ENCODE results near the gene CECR2. TPM values are rescaled to one million over a fixed set of nuclear protein-coding genes. Genes with fewer than 3 reads are reported as not detected.

Gene CECR2
- total and polyA plus RNA-seq, 8 donors, result 0.89 to 4.4 (median 2.7) TPM

DNA sequence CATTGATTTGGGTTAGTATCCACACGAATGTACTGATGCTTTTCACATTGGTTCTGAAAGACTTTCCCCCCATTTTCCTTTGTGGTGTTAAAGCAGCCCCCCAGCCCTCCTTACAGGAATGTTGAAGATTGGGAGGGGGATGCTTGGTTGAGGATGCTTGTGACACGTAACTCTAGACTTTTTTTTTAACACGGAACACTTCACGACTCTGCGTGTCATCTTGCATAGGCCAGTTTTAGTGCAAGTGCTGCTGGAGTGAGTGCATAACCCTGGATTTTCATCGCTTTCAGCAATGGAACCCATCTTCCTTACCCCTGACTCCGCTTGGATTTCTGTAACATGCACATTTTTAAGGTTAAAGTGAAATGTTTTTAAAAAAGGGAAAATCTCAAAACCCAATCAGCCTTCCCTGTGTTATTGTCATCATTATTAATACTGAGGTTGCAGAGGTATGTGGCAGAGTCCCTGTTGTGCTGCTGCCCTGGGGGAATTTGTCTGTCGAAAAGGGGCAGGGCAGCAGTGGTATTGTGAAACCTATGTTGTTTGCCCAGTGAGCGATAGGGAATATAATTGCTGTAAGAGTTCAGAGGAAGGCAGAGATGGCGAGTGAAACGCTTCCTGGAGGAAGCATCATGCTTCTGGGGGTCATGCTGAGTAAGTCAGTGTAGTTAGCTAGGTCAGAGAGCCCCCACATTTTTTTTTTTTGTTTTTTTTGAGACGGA lies 12.1 kb downstream of the CECR2 start:
- no peak for DNase-seq
- Histone ChIP-seq H3K4me3 (no peak overlapping the region), H3K36me3 (no peaks in the 10 kb centered on the region), H3K4me1 (no peaks in the 10 kb centered on the region), H3K27ac (no peak overlapping the region), H3K9me3 (no peaks in the 10 kb centered on the region), H3K27me3 (no peaks in the 10 kb centered on the region)
- ATAC-seq, result no peak
- WGBS, 2 donors, result 68 to 69% methylated on average over 12 of the region's 12 CpGs
- FAIRE-seq, result no peak
- TF ChIP-seq, protein P1, sequence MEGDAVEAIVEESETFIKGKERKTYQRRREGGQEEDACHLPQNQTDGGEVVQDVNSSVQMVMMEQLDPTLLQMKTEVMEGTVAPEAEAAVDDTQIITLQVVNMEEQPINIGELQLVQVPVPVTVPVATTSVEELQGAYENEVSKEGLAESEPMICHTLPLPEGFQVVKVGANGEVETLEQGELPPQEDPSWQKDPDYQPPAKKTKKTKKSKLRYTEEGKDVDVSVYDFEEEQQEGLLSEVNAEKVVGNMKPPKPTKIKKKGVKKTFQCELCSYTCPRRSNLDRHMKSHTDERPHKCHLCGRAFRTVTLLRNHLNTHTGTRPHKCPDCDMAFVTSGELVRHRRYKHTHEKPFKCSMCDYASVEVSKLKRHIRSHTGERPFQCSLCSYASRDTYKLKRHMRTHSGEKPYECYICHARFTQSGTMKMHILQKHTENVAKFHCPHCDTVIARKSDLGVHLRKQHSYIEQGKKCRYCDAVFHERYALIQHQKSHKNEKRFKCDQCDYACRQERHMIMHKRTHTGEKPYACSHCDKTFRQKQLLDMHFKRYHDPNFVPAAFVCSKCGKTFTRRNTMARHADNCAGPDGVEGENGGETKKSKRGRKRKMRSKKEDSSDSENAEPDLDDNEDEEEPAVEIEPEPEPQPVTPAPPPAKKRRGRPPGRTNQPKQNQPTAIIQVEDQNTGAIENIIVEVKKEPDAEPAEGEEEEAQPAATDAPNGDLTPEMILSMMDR (IDR thresholded peaks at IDR 0.05), result no peak
- intact Hi-C loops (cut with DNase I), result no loop called here

DNA sequence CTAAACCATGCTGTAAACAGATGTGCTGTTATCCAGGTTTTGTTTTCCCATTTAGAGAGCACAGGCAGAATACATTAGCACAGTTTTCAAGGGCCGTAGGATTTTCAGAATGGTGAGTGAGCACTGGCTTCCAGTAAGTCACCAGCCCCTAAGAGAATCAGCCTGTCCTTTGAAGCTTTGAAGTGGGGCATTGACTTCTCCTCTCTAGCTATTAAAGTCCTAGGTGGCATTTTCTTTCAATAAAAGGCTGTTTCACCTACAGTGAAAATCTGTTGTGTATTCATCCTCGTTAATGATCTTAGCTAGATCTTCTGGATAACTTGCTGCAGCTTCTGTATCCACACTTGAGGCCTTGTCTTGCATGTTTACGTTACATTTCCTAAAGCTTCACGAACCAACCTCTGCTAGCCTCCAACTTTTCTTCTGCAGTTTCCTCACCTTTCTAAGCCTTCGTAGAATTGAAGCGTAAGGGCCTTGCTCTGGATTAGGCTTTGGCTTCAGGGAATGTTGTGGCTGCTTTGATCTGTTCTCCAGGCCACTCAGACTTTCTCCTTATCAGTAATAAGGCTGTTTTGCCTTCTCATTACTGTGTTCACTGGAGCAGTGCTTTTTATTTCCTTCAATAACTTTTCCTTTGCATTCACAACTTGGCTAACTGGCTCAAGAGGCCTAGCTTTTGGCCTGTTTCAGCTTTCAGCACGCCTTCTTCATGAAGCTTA lies 15.5 kb downstream of the CECR2 start:
- Histone ChIP-seq H3K36me3 (no peaks in the 10 kb centered on the region), H3K27ac (no peak overlapping the region), H3K4me3 (no peak overlapping the region), H3K9me3 (no peaks in the 10 kb centered on the region), H3K4me1 (no peaks in the 10 kb centered on the region), H3K27me3 (no peaks in the 10 kb centered on the region)
- TF ChIP-seq, protein P1 (IDR thresholded peaks at IDR 0.05), result no peak
- intact Hi-C loops (cut with DNase I), result no loop called here
- DNase-seq, result no peak
- ATAC-seq, result no peak
- WGBS, 2 donors, result 94 to 96% methylated on average over 7 of the region's 7 CpGs
- no peak for FAIRE-seq

DNA sequence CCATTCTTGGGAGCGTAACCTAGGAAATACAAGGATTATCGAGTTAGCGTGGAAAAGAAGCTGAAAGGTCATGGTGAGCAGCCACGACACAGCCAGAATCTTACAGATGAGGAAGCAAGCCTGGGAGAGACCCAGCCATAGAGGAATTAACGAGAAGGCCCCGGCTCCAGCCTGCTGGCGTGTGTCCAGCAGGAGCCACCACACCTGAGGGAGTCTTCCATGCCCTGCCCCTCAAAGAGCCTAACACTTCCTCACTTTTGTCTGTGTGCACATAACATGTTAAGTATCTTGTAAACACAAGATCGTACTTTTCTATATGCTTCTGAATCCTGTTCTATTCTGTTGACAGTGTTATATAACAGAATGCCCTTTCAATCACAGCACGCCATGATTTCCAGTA lies 18.1 kb downstream of the CECR2 start:
- DNase-seq, result no peak
- H3K36me3 ChIP-seq, result no peaks in the 10 kb centered on the region
- no peak overlapping the region for H3K4me3 ChIP-seq
- H3K9me3 ChIP-seq, result no peaks in the 10 kb centered on the region
- FAIRE-seq, result no peak
- no peaks in the 10 kb centered on the region for H3K27me3 ChIP-seq
- 75 to 77% methylated on average over 9 of the region's 9 CpGs for WGBS, 2 donors
- intact Hi-C loops (cut with DNase I), result no loop called here
- H3K4me1 ChIP-seq, result no peaks in the 10 kb centered on the region
- no peak for ATAC-seq
- no peak overlapping the region for H3K27ac ChIP-seq
- TF ChIP-seq, protein P1 (IDR thresholded peaks at IDR 0.05), result no peak

DNA sequence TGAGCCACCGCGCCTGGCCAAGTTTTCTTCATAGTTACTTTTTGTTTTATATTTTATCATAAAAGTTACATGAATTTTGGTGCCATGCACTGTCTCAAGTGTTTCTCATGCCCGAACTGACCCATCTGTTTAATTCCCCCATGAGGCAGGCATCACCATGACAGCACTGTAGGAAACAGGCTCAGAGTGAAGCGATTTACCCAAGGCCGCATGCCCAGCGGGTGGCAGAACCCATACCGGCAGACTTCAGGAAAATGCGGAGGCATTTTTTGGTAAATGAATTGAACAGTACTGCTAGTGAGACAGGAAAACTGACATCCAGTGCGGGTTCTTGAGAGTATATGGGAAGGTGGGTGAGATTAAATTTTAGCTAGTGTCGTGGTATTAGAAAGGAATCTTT lies 19.0 kb downstream of the CECR2 start:
- H3K36me3 ChIP-seq, result no peaks in the 10 kb centered on the region
- FAIRE-seq, result no peak

More for the DNA sequence above, 19.0 kb downstream of the CECR2 start:
- DNase-seq (no peak), ATAC-seq (no peak)
- Histone ChIP-seq H3K4me1 (no peaks in the 10 kb centered on the region), H3K27me3 (no peaks in the 10 kb centered on the region), H3K9me3 (no peaks in the 10 kb centered on the region), H3K4me3 (no peak overlapping the region), H3K27ac (no peak overlapping the region)
- WGBS, 2 donors, result 88 to 91% methylated on average over 10 of the region's 10 CpGs
- TF ChIP-seq, protein P1 (IDR thresholded peaks at IDR 0.05), result no peak
- intact Hi-C loops (cut with DNase I), result no loop called here

Measured in pancreas (tissue), 10 donors.